Gastrocnemius medialis (tissue), 4 donors: ENCODE data around the gene CHCHD3. TPM values are rescaled to one million over a fixed set of nuclear protein-coding genes. Genes with fewer than 3 reads are reported as not detected.
A peak's percentile ranks its signal among the peaks of the same experiment; 100 is the strongest.

Source experiments
- ATAC-seq, 2 donors: fragments of 150-250 bp; one replicate each; pipeline ENCODE4 v1.9.1; 2016
- DNase-seq, 2 donors: peaks; one replicate each; pipeline ENCODE4 v3.0.0-alpha.2; 2019
- H3K27ac ChIP-seq, 4 donors: fragments of 200-600 bp; sonication (generic); 1 replicate in 1 of 4; 2 replicates in 3 of 4; pipeline ENCODE4 v1.5.1; 2016 to 2018; ENCODE audit warnings: mild to moderate bottlenecking in 2 of 4, moderate library complexity in 1 of 4
- H3K27me3 ChIP-seq, 3 donors: fragments of 200-600 bp; sonication (generic) in 2 of 3; 1 replicate in 1 of 3; 2 replicates in 2 of 3; pipeline versions ENCODE4 v1.5.1 to v1.6.0; 2016 to 2019; ENCODE audit warnings: mild to moderate bottlenecking in 1 of 3, moderate library complexity in 1 of 3
- H3K36me3 ChIP-seq, 2 donors: fragments of 200-600 bp; sonication (generic) in 1 of 2; one replicate each; pipeline ENCODE4 v1.5.1; 2017 to 2018
- H3K4me1 ChIP-seq, 2 donors: fragments of 200-600 bp; sonication (generic) in 1 of 2; one replicate each; pipeline ENCODE4 v1.5.1; 2016 to 2017; ENCODE audit warnings: mild to moderate bottlenecking in 2 of 2
- H3K4me3 ChIP-seq, 4 donors: fragments of 200-600 bp; sonication (generic) in 3 of 4; 1 replicate in 1 of 4; 2 replicates in 3 of 4; pipeline ENCODE4 v1.5.1; 2016 to 2019; ENCODE audit warnings: mild to moderate bottlenecking in 2 of 4
- H3K9me3 ChIP-seq, 3 donors: fragments of 200-600 bp; sonication (generic) in 2 of 3; 1 replicate in 1 of 3; 2 replicates in 2 of 3; pipeline ENCODE4 v1.5.1; 2016 to 2019
- CTCF ChIP-seq, 5 experiments: fragments of 450-650 bp in 3 of 5; fragments of 200-600 bp in 2 of 5; sonication (generic) in 2 of 5; IDR thresholded peaks in 4 of 5; conservative IDR thresholded peaks in 1 of 5; 1 replicate in 4 of 5; 2 replicates in 1 of 5; pipeline ENCODE4 v1.5.1; 2016 to 2019; ENCODE audit warnings: antibody characterized with exemption in 5 of 5, mild to moderate bottlenecking in 3 of 5, moderate library complexity in 3 of 5
- POLR2A ChIP-seq, 2 donors: fragments of 450-650 bp; IDR thresholded peaks; one replicate each; pipeline ENCODE4 v1.6.1; 2017; ENCODE audit warnings: antibody characterized with exemption in 2 of 2, mild to moderate bottlenecking in 2 of 2, moderate library complexity in 2 of 2
- in situ Hi-C, 4 donors: fragments of 200-750 bp; cut with MboI; loops; one replicate each; pipeline versions ENCODE4 v1.15.0 to v1.8.0; 2017; ENCODE audit warnings: low sequenced_read_pairs in 4 of 4
- intact Hi-C: fragments of 100-400 bp; cut with DNase I; formaldehyde crosslinking; loops from one replicate; pipeline ENCODE4 v1.15.1; 2023; ENCODE audit warnings: low total_unique reads
- total RNA-seq, 4 donors: library from RNA; depleted of rRNA; stranded (reverse); fragments of >200 nt; gene quantifications; one replicate each; pipeline versions ENCODE4 v1.1.0 to v1.2.3, GENCODE V29; 2016

Gene CHCHD3
- total RNA-seq: 100 to 1,000 TPM; 110 to 177 (median 131) TPM

- intact Hi-C loops (loop anchor here (1.0 kb wide), 1 partner anchor 171 kb away; no protein-coding TSS in a partner anchor), in situ Hi-C loops (loop anchor here in 1 of 4 donors (10.0 kb wide), 1 partner anchor 173 kb away; the partner anchor contains the start of gene EXOC4)
- H3K27me3 ChIP-seq: no peaks in the 10 kb centered on the region
- DNase-seq (peak; percentile 98), ATAC-seq (peak; percentile 98 to 99)
- H3K9me3 ChIP-seq: no peaks in the 10 kb centered on the region
- H3K27ac ChIP-seq: peak within 1 kb of the TSS; percentile 91 to 93 (median 92)
- peaks cover 33 to 44% of the 10 kb centered on the region in 2 donors for H3K4me1 ChIP-seq
- TF ChIP-seq CTCF (IDR thresholded peaks at IDR 0.05 in 4 of 5, conservative IDR thresholded peaks at IDR 0.05 in 1 of 5) (peak in 1 of 5 experiments; percentile 7), POLR2A (IDR thresholded peaks at IDR 0.05) (peak; percentile 81 to 84)
- peak within 1 kb of the TSS; percentile 70 to 99 (median 92) for H3K4me3 ChIP-seq
- no peaks in the 10 kb centered on the region for H3K36me3 ChIP-seq
Observed at GRCh38 chr7:133081599-133082389, at the start of gene CHCHD3. TSS of gene CHCHD3 (minus strand) at chr7:133082090. CDS start at chr7:133081937, 153 bp downstream.

GRCh38 chr7:133130166-133130565, 48.3 kb upstream of the CHCHD3 start:
- H3K36me3 ChIP-seq: no peaks in the 10 kb centered on the region
- ATAC-seq (no peak), DNase-seq (no peak)
- H3K4me1 ChIP-seq: no peaks in the 10 kb centered on the region
- H3K27ac ChIP-seq: no peak overlapping the region
- no peaks in the 10 kb centered on the region for H3K9me3 ChIP-seq
- no peak for TF ChIP-seq CTCF (IDR thresholded peaks at IDR 0.05 in 4 of 5, conservative IDR thresholded peaks at IDR 0.05 in 1 of 5)
- no peak for TF ChIP-seq POLR2A (IDR thresholded peaks at IDR 0.05)
- in situ Hi-C loops: no loop called here
- H3K27me3 ChIP-seq: no peaks in the 10 kb centered on the region
- intact Hi-C loops: no loop called here
- H3K4me3 ChIP-seq: no peak overlapping the region

- TF ChIP-seq POLR2A (IDR thresholded peaks at IDR 0.05): no peak
- TF ChIP-seq CTCF (IDR thresholded peaks at IDR 0.05 in 4 of 5, conservative IDR thresholded peaks at IDR 0.05 in 1 of 5): no peak
- Histone ChIP-seq H3K9me3 (no peaks in the 10 kb centered on the region), H3K27ac (no peak overlapping the region), H3K36me3 (no peaks in the 10 kb centered on the region), H3K4me1 (no peaks in the 10 kb centered on the region), H3K27me3 (no peaks in the 10 kb centered on the region), H3K4me3 (no peak overlapping the region)
- in situ Hi-C loops: no loop called here
- ATAC-seq (no peak), DNase-seq (no peak)
- intact Hi-C loops: no loop called here
Observed at GRCh38 chr7:133126422-133126821, 44.5 kb upstream of the CHCHD3 start.

- Histone ChIP-seq H3K4me1 (no peaks in the 10 kb centered on the region), H3K4me3 (no peak overlapping the region), H3K27me3 (no peaks in the 10 kb centered on the region), H3K36me3 (no peaks in the 10 kb centered on the region), H3K27ac (no peak overlapping the region), H3K9me3 (no peaks in the 10 kb centered on the region)
- TF ChIP-seq CTCF (IDR thresholded peaks at IDR 0.05 in 4 of 5, conservative IDR thresholded peaks at IDR 0.05 in 1 of 5): no peak
- TF ChIP-seq POLR2A (IDR thresholded peaks at IDR 0.05): no peak
- ATAC-seq (no peak), DNase-seq (no peak)
- in situ Hi-C loops: no loop called here
- intact Hi-C loops: no loop called here
Observed at GRCh38 chr7:133124974-133125373, 43.1 kb upstream of the CHCHD3 start.
